HG03159 (cell line): Measurements from ENCODE around the gene SSX1.
"Not testable (repeated sequence)": the region's sequence is repeated elsewhere in the genome, so short reads cannot be mapped to it uniquely, and the experiment has no call there.

ENCODE experiments used
- ATAC-seq: cut with Tn5 transposase; IDR thresholded peaks from one replicate; pipeline ENCODE4 v1.9.1; 2021; ENCODE audit warnings: mild to moderate bottlenecking, moderate library complexity; ENCODE audit not compliant: unreplicated experiment

SSX1 gene, protein sequence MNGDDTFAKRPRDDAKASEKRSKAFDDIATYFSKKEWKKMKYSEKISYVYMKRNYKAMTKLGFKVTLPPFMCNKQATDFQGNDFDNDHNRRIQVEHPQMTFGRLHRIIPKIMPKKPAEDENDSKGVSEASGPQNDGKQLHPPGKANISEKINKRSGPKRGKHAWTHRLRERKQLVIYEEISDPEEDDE

DNA sequence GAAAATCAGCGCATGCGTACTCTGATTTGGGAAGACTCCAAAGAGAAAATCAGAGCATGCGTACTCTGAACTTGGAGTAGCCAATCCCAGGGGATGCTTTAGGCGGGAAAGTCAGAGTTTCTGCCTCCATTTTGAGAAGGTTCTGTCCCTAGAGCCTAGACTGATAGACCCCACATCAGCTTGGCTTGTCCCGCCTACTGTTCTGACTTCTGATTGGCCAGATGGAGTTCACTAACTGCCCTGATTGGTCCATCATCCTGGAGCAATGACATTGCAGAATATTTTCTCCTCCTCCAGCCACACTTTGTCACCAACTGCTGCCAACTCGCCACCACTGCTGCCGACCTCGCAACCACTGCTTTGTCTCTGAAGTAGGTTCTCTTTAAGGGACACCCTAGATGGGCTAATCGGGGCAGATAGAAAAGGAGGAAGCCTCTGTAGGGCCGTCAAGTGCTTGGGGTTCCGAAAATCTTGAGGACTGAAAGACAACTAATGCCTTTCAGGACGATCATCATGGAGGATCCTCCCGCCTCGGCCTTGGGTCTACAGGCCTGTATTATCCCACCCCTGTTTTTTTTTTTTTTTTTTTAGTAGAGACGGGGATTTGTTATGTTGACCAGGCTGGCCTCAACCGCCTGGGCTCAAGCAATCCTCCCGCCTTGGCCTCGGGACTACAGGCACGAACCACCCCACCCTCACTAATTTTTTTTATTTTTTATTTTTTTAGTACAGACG is at the start of gene SSX1:
TSS of gene SSX1 (plus strand) at position 331 of the 735 bp plus-strand sequence. CDS start 1,850 bp downstream, outside the sequence.
- ATAC-seq, result not testable (repeated sequence)

DNA sequence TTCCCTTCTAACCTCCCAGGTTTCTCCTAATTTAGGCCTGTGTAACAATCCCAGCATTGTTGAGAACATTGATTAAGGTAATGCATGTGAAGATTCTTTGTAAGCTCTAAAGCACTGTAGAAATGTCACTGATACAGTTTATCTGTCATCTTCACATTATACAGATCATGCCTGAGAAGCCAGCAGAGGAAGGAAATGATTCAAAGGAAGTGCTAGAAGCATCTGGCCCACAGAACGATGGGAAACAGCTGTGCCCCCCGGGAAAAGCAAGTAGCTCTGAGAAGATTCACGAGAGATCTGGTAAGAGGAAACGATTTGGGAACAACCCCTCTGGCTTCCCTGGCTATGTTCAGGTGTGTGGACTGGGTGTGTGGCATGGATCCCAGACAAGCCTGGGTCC is 40.9 kb upstream of the SSX1 start:
- ATAC-seq, result not testable (repeated sequence)

DNA sequence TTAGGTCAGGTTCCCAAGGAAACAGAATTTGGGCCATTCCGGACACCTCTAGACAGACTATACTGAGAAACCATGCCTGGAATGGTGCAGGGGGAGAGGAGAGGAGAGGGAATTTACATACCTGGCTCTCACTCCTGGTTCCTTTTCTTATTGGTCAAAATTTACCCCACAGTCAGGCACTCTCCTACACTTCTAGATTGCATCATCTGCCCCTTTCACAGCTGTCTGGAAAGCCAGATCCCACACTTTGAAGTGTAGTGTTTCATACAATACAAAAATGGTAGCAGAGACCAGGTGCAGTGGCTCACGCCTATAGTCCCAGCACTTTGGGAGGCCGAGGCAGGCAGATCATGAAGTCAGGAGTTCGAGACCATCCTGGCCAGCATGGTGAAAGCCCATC is 31.0 kb upstream of the SSX1 start:
- not testable (repeated sequence) for ATAC-seq

DNA sequence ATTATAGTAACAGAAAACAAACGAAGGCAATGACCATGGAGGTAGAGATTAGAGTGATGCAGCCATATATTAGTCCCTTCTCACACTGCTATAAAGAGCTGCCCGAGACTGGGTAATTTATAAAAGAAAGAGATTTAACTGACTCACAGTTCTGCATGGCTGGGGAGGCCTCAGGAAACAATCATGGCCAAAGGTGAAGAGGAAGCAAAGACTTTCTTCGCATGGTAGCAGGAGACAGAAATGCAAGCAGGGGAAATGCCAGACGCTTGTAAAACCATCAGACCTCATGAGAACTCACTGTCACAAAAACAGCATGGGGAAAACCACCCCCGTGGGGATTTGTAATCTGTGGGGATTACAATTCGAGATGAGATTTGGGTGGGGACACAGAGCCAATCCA is 2.2 kb upstream of the SSX1 start:
- ATAC-seq, result not testable (repeated sequence)

DNA sequence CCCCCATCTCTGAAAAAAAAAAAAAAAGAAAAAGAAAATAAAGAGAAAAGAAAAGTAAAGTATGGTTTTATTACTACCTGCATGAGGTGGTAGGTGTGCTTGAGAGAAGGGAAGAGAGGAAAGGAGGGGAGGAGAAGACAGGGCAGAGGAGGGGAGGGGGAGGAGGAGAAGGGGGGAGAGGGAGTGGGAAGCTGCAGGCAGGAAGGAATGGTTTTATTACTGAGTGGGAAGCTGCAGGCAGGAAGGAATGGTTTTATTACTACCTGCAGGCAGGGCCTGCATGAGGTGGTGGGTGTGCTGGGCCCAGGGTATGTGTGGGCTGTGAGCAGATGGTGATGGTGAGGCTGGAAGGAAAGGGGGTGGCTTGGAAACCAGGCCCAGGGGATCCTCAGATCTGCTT is 19.2 kb downstream of the SSX1 start:
- ATAC-seq, result not testable (repeated sequence)

DNA sequence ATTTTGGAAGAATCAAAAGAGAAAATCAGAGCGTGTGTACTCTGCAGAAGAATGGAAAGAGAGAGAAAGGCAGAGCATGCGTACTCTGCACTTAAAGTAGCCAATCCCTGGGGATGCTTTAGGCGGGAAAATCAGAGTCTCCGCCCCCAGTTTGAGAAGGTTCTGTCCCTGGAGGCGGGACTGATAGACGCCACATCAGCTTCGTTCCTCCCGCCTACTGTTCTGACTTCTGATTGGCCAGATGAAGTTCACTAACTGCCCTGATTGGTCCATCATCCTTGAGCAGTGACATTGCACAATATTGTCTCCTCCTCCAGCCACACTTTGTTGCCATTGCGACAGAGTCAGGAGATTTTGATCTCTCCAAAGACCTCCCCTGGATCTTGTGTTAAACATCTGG is 23.8 kb downstream of the SSX1 start:
- ATAC-seq, result no peak

DNA sequence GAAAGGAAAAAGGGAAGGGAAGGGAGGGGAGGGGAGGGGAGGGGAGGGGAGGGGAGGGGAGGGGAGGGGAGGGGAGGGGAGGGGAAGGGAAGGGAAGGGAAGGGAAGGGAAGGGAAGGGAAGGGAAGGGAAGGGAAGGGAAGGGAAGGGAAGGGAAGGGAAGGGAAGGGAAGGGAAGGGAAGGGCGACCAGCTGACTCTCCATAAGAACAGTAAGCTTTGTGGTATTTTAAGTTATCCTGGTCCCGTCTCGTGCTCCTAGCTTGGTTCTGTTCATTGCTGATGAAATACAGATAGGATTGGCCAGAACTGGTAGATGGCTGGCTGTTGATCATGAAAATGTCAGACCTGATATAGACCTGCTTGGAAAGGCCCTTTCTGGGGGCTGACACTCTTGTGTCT is 25.5 kb downstream of the SSX1 start:
- not testable (repeated sequence) for ATAC-seq

DNA sequence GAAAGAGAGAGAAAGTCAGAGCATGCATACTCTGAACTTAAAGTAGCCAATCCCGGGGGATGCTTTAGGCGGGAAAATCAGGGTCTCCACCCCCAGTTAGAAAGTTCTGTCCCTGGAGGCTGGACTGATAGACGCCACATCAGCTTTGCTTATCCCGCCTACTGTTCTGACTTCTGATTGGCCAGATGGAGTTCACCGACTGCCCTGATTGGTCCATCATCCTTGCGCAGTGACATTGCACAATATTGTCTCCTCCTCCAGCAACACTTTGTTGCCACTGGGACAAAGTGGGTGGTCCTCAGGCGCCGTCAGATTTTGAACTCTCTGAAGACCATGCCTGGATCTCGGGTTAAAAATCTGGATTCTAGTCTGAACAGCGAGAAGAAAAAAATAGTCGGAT is 51.0 kb downstream of the SSX1 start:
- ATAC-seq, result no peak

DNA sequence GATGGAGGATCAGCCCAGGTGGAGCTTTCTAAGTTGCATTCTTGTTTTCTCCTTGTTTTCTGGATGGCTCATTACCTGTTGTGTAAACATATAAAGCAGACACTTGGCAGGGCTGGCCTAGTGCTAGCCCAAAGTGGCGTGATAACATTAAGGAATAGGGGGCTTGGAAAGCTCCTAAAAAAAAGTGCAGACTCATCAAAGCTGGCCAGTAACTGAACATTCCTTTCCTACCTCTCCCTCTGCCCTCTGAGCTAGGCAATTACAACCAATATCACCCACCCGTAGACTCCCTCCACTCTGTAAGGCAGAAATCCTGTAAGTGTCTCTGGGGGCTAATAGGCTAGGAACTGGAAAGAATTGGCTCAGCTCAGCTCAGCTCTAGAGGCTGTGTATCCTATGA is 58.8 kb downstream of the SSX1 start:
- not testable (repeated sequence) for ATAC-seq
